Stimulated activated CD4-positive, alpha-beta T cell treated with anti-CD3 and anti-CD28 coated beads, Interleukin-15, amount 100 ng/mL, for 48 hours (primary cell): ENCODE measurements around the gene NR2F1.

Source experiments
- DNase-seq, 2 donors: peaks; one replicate each; pipeline ENCODE4 v3.0.0-alpha.2; 2020; ENCODE audit warnings: low read depth in 2 of 2

The NR2F1 gene

DNA sequence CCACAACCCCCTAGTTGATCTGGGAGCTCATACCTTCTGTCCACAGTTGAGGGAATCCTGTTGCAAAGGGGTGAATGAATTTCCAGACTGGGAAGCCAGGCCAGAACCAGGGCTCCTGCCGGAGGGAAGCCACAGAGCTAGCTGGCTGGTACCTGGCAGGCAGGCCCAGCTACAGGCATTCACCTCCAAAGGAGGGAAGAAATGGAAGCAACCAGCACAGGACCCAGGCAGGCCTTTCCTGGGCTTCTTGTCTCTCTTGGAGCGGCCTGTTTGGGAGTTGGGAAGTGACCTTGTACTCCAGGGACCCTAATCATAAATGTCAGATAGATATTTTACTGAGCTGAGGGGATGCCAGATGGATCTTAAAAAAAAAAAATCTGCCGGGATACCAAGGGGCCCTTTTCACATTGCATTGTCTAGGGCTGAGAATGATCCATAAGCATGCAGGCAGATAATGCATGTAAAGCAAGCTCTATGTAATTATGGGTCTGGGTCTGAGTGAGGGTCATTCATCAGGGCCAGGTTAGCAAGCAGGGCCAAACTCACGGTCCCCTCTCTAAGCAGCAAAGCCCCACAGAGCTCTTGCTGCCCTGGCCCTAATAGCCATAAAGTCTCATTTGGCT, 8.4 kb downstream of the NR2F1 start:
- DNase-seq = no peak

DNA sequence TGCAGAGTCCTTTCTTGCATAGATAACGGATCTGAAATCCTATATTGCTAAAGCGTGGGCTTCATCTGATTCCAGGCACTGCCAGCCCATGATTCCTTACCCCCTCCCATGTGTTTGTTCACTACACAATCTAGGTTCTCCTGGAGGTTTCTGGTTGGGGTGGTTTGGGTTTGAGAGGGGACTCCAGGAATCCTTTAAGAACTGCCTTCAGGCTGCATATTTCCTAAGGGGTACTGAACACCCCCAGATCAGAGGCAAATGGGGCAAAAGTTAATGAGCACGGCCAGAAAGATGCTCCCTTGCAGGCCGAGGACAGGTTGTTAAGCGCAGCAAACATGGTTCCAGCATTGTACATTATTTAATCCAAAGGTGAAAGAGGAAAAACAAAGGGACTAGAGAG, 9.9 kb downstream of the NR2F1 start:
- no peak for DNase-seq

DNA sequence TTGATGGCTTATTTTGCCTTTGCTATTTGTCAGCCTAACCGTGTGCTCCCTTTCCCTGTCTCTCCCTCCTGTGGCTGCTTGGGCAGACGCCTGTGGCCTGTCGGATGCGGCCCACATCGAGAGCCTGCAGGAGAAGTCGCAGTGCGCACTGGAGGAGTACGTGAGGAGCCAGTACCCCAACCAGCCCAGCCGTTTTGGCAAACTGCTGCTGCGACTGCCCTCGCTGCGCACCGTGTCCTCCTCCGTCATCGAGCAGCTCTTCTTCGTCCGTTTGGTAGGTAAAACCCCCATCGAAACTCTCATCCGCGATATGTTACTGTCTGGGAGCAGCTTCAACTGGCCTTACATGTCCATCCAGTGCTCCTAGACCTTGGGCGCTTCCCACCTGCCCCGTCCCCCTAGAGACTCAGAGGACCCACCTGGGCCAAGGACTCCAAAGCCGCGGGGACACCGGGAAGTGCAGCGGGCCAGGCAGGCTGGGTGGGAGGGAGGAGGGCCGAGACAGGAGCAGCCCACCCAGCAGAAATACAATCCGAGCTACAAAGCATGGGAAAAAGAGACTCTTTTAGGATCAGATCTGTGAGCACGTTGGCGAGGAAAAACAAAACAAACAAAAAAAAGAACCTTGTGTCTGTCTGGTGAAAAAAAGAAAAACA, 10.6 kb downstream of the NR2F1 start:
- DNase-seq = no peak

DNA sequence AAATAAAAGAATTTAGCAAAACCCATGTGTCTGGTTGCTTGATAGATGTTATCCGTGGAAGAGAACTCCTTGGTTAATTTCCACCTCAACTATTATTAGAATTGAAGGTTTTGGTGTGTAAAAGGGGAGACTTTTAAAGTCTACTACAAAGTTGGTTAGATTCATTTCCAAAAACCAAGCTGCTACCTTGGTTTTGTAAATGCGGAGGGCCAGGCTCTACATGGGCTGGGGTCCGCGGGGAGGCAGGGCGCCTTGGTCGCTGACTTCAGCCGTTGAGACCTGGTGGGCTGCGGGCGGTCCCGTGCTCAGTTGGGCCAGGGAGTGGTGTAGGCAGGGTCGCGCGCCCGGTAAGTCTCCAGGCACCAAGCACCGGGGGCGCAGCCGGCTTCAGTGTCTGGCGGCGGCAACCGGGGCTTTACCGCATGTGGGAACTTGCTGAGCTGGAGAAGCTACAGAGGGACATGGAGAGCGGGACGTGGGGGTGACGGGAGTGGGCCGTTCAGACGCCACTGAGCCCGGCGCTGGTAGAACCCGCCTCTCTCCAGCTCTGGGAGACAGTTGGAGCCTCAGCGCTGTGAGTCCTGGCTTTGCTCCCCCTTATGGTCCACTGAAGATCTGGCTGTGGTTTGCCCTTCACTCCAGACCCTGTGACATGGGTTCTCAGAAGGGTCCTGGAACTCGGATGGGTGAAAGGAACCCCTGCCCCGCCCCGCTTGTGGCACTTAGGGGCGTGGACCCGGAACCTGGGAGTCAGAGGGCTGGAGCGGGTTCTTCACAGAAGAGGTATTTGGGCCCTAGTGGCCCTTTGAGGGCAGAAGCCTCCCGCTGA, 11.8 kb downstream of the NR2F1 start:
- DNase-seq = no peak

DNA sequence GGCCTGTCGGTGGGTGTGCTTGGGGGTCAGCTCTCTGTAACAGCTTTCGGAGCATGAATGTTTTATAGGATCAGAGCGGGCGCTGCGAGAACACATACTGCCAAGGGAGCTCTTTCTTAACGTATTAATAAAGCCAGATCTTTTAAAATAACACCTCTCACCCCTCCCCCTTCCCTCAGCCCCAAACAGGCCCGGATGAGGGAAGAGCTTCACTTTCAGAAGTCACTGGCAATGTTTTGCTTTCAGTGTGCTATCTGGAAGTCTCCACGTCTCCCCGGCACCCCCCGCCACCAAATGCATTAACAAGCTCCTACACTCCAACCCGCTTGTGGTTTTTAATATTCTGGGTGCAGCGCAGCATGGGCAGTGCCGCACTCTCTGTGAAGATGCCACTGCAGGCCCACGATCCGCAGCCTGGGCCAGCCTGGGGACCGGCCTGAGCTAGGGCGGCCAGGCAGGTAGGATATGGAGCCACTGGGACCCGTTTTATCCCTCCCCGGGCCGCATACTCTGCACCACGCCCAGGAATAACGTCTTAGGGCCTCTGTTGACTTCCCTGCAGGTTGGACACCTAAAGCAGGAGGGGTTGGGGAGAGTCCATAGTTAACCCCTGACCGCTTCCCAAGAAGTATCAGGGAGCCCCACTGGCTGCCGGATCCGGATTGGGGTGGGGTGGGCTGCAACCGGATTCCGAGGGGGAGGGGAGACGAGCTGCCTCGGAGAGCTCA, 12.6 kb downstream of the NR2F1 start:
- DNase-seq = no peak

DNA sequence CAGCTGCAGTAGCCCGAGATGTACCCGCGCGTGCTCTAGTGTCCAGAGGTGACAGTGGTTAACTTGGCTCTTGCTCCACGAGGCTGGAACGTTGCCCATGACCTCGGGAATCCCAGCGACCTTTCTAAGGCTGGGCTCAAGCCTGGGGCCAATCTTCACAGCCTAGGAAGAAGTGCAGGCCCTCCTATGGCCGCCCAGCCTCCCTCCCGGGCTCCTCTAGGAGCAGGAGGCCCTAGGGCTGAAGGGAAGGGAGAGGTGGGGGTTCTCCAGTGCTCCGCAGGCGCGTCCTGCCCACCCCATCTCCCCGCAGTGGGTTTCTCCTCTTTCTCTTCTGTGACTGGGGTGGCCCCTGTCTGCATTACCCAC, 13.3 kb downstream of the NR2F1 start:
- no peak for DNase-seq

DNA sequence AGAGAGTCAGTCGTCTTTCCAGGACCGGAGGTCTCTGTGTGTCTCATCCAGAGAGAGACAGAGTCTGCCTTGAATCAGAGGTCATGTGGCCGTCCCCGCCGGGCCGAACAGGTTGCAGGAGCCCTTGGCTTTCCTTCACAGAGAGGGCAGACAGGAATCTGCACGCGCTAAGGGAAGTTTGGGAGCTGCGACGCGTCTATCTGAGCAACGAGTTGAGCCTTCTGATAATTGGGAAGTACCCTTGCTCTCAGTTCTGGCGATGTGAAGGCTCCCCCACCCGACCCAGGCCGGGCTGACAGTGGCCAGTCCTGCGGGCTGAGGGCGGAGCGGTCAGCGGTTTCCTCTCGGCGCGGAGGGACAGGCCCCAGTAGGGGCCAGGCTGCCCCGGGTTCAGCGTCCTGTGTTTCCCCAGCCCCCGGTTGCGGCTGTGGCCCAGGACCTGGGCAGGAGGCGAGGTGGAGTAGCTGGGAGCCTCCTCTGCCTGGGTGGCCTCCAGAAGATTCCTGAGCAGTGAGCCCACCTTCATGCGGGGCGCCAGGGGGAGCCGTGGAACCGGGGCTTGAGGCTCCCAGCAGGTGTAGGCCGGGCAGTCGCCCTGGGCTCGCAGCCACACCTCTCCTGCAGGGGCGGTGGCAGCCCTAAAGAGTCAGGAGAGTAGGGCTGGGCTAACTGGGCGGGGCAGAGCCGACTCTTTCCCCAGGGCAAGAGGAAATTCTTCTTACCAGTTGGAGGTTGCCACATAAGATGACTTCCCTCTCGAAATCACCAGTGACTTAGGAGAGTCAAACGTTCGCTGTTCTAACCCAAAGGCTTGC, 13.9 kb downstream of the NR2F1 start:
- no peak for DNase-seq

DNA sequence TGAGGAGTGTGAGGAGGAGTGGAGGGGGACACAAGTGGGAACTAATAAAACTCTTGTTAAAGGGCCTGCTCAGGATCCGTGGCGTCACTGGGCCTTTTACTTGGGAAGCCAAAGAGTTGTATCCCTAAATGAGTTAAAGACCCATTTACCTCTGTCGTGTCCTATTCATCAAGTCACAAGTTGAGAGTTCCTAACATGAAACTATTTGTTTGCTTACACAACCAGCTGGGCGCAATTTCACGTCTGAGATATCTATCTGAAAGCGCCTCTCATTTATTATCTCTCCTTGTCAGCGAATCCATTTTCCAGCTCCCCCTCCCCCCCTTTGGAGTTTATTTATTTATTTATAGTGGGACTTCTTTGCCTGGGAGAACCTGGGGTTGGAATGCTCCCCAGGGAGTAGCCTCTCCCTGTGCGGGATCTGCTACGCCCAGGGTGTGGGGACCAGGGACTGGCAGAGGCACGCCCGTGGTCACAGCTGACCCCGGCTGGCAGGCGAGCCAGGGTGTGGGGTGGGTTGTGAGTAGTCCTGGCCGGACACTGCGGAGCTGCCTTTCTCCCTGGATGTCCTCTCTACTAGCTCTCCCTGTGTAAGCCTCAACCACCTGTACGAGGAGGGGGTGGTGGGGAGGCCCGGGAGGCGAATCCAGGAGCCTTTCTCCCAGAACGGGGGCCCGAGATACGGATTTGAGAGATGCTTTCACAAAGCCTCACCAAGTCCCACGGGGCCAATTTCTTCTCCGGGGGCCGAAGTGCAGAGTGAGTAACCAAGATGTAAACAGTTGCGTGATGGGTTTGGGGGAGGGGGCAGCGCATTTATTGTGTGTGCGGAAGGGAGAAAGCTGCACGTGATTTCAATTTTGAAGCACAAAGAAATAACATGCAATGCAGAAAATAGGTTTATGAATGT, 15.3 kb downstream of the NR2F1 start:
- DNase-seq = no peak

DNA sequence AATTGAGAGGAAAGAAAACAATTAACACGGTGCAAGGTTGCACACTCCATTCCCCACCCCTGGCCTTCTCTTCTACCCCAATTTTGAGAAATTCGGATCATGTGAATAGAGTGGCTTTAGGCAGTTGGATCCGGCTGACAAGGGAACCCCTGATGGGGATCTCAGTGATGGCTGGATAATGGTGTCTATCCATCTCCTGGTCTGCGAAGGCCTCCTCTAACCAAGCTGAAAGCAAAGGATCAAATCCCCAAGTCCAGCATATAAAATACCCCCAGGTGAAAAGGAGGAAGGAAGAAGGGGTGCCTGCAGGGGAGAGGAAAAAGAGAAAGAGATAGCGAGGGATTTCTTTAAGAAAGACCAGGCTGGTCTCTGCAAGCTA, 16.0 kb downstream of the NR2F1 start:
- no peak for DNase-seq

DNA sequence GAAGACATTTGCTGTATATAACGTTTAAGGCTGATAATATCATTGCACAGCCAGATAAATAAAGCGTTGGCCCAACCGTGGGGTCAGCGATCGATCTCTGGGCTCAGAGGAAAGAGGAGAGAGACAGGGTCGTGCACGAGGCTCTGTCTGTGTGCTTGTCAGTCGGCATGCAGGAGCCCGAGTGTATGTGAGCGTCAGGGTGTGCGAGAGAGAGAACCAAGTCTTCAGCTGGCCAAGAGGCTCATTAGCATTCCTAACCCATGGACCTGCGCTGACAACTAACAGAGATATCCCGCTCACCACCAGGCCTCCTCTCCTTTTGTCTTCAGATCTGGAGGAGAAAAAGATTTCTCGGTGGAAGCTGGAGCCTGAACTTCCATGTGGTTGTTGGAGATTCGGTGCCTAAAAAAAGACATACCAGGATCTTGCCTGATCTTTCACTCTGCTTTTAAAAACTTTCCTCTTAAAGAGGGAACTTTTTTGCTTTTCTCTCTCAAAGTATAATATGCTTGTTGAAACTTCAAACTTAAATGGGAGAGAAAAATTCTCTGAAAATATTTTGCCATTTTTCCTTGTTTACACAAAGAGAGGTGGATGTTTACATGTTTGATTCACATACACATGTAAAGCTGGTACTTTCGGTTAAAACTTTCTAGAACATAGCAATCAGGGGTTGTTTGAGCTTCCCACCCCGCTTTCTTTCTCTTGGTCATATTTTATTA, 16.5 kb downstream of the NR2F1 start:
- no peak for DNase-seq

DNA sequence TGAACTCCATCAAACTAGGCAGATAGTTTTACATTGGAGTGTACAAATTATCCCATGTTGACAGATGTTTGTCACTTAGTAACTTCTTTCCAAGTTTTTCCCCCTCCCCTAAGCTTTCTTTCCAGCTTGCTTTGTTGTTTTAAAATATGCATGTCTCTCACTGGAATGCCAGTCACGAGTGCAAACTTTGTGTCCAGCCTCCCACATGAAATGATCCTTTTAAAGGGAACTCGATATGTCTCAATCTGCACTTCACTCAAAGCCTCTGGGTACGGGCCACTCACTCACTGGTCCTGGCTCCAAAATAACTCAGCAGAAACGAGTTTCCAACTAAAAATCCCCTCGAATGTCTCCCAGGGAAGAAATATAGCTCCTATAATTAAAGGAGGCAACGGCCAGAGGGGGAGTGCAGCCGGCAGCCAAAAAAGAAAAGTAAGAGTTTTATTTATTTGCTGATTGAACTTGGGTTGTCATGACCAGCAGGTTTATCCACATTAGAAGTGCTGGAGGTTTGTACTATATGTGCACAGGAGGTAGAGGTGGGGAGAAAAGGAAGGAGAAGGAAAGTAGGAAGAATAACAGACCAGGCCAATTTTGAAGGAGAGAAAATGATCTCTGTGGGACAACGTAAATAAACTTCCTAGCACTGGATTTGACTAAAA, 17.5 kb downstream of the NR2F1 start:
- DNase-seq = no peak

DNA sequence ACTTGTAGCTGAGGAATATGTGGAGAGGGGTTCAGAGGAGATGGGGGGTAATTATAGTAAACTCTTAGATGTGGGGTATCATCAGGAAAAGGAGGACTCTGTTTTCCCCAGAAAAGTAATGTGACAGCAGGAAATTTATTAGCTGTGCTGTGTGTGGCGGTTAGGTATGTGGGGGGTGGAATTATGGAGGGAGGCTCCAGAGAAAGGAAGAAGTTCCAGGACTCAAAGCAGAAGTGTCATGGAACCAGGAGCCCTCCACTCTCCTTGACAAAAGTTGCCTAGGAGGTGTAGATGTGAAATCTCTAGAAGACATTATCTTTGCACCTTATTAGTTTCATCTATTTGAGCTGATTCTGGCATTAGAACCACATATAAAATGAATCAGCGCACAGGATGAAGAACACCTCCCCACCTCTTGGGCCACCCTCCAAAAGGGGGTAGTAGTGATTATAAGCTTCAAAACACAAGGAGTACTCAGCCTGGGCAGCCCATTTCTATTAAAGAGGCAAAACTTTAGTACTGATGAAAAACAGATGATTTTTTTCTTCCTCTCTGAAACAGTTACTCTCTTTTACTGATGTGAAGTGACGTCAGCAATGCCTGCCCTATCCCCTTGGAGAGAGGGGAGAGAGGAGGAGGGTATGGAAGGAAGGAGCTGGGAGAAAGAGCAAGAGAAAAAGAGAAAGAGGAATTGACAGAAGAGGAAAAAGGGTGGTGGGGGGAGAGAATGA, 18.2 kb downstream of the NR2F1 start:
- DNase-seq = no peak

DNA sequence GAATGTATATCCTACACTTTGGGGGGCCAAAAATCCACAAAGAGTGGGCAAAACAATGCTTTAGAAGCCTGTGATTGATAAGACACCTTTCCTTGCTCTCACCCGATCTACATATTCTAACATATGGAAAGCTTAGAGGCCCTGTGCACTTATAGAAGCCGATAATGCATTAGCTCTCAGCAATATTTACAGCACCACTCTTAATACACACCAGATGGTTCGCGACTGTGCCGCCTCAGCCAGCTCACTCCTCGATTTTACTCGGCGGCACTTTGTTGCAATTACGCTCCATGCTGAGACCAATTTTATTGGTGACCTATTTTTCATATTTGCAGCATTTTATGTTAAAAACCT, 18.8 kb downstream of the NR2F1 start:
- DNase-seq = no peak

DNA sequence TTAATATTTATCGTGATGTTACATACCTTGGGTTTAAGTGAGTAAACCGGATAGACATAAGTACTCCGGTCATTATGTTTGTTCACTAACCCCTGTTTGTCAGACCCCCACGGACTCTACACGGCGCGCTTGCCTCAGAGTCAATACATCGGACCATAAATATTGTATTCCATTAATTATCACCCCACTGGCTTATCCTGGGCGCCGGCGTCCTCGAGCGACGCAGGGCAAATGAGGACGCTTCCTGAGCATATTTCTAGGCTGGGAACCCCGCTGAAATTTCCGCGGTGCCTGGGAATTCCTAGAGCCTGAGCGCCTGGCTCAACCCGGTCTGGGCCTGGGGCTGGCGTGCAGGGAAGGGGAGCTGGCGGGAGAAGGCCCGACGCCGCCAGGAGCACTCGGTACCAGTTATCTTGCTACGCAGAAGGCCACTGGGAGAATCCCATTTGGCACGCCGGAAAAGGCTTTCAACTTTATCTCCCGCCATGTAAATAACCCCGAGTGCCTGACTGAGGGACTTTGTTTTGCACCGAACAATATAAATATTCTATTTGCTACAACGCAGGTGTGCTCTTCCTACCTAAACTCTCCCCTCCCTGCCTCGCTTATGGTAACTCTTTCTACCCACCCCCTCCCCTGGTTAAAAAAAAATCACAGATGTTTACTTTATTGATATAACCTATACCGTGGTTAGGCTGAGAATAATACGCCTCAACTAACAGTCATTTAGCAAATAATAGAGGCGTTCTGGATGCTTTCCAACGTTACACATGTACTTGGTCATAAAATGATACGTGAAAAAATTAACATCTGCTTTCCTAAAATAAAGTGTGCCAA, 19.4 kb downstream of the NR2F1 start:
- DNase-seq = no peak

DNA sequence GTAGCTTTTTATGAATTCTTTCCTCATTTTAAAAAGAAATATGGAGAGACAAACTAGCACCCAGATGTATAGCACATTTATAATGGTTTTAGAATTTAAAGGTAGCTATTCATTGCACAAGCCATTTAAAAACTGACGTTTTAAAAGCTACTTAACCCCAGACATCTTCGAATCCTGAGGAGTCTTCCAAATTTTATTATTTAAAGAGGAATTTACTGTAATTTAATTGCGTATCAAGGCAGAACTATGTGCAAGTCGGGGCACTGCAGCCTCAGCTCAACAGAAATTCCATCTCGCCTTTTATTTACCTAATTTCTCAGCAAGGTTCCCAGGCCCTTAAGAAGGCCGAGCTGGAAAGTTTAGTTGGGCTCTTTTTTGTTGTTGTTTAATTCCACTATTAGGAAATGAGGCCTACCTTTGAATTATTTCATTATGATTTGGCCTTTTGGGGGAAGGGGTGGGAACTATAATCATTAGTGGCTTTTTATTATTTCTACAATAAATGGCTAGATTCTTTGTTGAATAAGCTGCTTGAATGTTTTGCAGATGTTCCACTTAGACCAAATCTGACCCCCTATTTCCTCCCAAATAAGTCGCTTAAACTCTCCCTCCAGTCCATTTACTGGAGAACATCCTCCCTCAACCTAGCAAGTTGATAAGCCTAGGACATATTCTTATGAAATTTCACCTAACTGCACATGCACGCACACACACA, 20.2 kb downstream of the NR2F1 start:
- no peak for DNase-seq

DNA sequence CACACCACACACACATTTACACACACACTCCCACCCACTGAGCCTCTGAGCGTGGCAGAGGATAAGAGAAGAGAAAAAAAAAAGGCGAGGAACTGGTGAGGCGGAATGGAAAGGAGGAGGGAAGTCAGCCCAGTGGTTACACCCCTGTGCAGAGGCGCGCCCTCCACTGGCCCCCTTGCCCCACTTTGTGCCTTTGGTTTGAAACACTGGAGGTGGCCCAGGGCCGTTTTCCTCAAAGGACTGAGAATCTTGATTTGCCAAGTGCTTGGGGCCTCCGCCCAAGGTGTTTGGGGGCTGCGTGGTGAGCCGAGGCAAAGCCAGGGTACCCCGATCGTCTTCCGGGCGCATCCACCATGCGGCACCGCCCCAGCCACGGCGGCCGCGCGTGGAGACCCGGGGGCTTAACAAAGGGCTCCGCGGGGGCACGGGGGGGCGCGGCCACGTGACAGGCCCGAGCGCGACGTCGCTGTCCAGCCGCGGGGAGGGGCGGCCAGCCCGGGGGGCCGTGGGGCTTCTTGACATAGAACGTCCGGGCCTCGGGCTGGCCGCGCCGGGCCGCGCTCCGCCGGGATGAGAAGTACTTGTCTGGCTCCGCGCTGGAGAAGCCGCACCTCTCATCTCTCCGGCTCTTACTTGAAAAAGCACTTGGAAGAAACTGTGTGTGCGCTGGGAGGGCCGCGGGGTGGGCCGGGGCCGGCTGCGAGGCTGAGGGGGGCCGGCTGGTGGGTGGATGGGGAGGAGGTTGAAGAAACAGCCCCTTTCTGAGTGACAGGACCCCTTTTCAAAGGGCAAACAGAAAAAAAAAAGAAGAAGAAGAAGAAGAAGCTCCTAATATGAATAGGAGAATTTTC, 21.0 kb downstream of the NR2F1 start:
- no peak for DNase-seq
